Mesothelial cell of epicardium (in vitro differentiated cells): Measurements from ENCODE around the gene MAD1L1. TPM values are rescaled to one million over a fixed set of nuclear protein-coding genes. Genes with fewer than 3 reads are reported as not detected.

Experiments used
- DNase-seq, 2 experiments: peaks; one replicate each; pipeline ENCODE4 v3.0.0; 2021; ENCODE audit warnings: low spot score in 2 of 2; ENCODE audit not compliant: unreplicated experiment in 2 of 2
- H3K27ac Mint-ChIP-seq: 2 replicates; pipeline ENCODE4 v1.8.0; 2021; ENCODE audit warnings: mixed read lengths
- H3K27me3 Mint-ChIP-seq: 2 replicates; pipeline ENCODE4 v1.8.0; 2021; ENCODE audit warnings: low read depth, mixed read lengths
- H3K36me3 Mint-ChIP-seq: 2 replicates; pipeline ENCODE4 v1.8.0; 2021; ENCODE audit warnings: mixed read lengths
- H3K4me1 Mint-ChIP-seq: 2 replicates; pipeline ENCODE4 v1.8.0; 2021; ENCODE audit warnings: mixed read lengths
- H3K4me3 Mint-ChIP-seq: 2 replicates; pipeline ENCODE4 v1.8.0; 2021; ENCODE audit warnings: mild to moderate bottlenecking, moderate library complexity, mixed read lengths
- H3K9me3 Mint-ChIP-seq: 2 replicates; pipeline ENCODE4 v1.8.0; 2021; ENCODE audit warnings: mixed read lengths
- CTCF ChIP-seq: fragments of 200-600 bp; sonication (generic); IDR thresholded peaks from one replicate; pipeline ENCODE4 v1.5.0; 2021; ENCODE audit warnings: antibody characterized with exemption; ENCODE audit not compliant: unreplicated experiment
- total RNA-seq: library from RNA; stranded (reverse); gene quantifications from 3 replicates; pipeline ENCODE4 v1.2.1, GENCODE V29; 2021

MAD1L1 gene
- total RNA-seq, 1 donor from 2014 or later: 45.0 TPM

DNA sequence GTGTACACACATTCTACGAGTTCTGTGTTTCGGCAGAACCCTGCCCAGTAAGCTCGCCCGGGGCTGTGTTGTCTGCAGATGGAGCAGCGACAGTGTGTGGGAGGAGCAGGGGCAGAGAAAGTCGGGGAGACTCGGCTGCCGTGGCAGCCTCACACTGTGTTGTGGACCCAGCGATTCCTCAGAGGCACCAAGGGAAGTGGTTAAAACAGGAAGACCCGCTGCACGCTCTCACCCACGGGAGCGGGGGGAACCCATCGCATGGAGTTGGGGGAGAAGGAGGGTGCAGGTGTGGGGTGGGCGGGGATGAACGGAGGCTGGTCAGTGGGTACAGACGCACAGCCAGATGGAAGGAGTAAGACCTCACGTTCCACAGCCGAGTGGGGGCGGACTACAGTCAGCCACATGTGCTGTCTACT lies 312.5 kb downstream of the MAD1L1 start:
- peaks cover 14% of the 10 kb centered on the region for H3K36me3 Mint-ChIP-seq
- no peak for TF ChIP-seq CTCF
- no peak overlapping the region for H3K4me3 Mint-ChIP-seq
- H3K27ac Mint-ChIP-seq: no peak overlapping the region
- peaks cover 6% of the 10 kb centered on the region for H3K4me1 Mint-ChIP-seq
- no peak for DNase-seq
- peaks cover 8% of the 10 kb centered on the region for H3K9me3 Mint-ChIP-seq
- H3K27me3 Mint-ChIP-seq: no peaks in the 10 kb centered on the region

GRCh38 chr7:1919539-1920265 lies 313.0 kb downstream of the MAD1L1 start:
- peaks cover 6% of the 10 kb centered on the region for H3K4me1 Mint-ChIP-seq
- no peak for TF ChIP-seq CTCF
- no peak overlapping the region for H3K4me3 Mint-ChIP-seq
- H3K27me3 Mint-ChIP-seq: no peaks in the 10 kb centered on the region
- H3K9me3 Mint-ChIP-seq: peaks cover 3% of the 10 kb centered on the region
- peaks cover 14% of the 10 kb centered on the region for H3K36me3 Mint-ChIP-seq
- no peak for DNase-seq
- H3K27ac Mint-ChIP-seq: no peak overlapping the region

DNA sequence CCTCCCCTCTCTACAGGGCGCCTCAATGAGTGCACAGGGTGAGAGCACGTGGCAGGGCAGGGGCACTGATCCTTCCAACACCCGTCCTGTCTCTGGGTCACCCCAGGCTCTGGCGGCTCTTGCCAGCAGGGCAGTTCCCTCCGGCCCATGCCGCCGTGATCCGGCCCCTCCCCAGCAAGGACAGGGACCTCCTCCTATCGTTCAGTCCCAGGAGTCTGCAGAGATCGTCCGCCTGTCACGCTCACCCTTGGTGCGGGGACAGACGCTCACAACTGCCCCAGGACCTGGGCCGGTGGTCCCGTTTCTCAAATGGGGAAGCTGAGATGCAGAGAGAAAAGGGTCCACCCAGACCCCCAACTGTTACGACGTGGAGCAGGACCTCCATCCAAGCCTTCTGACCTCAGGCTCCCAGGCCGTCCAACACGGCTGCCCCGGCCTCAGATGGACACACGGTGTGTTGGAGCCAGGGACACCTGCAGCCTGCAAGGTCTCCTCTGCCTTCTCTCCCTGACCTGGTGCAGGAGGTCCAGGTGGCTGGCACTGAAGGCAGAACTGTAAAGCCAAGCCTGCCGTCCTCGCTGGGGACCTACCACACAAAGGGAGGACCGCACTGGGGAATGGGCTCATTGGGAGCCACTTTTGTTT lies 313.7 kb downstream of the MAD1L1 start:
- Mint-ChIP-seq H3K4me3 (no peak overlapping the region), H3K4me1 (peaks cover 8% of the 10 kb centered on the region), H3K27ac (no peak overlapping the region), H3K27me3 (no peaks in the 10 kb centered on the region), H3K9me3 (no peaks in the 10 kb centered on the region), H3K36me3 (peaks cover 8% of the 10 kb centered on the region)
- no peak for DNase-seq
- no peak for TF ChIP-seq CTCF

- no peak overlapping the region for H3K4me3 Mint-ChIP-seq
- H3K9me3 Mint-ChIP-seq: no peaks in the 10 kb centered on the region
- no peaks in the 10 kb centered on the region for H3K27me3 Mint-ChIP-seq
- H3K27ac Mint-ChIP-seq: no peak overlapping the region
- peaks cover 6% of the 10 kb centered on the region for H3K36me3 Mint-ChIP-seq
- no peak for TF ChIP-seq CTCF
- no peak for DNase-seq
- H3K4me1 Mint-ChIP-seq: peaks cover 16% of the 10 kb centered on the region
Measured at GRCh38 chr7:1918063-1918645, 314.6 kb downstream of the MAD1L1 start.

GRCh38 chr7:1917221-1918062 lies 315.3 kb downstream of the MAD1L1 start:
- H3K27ac Mint-ChIP-seq: no peak overlapping the region

More at GRCh38 chr7:1917221-1918062, 315.3 kb downstream of the MAD1L1 start:
- Mint-ChIP-seq H3K36me3 (peaks cover 3% of the 10 kb centered on the region), H3K9me3 (no peaks in the 10 kb centered on the region), H3K27me3 (no peaks in the 10 kb centered on the region), H3K4me3 (no peak overlapping the region), H3K4me1 (peaks cover 23% of the 10 kb centered on the region)
- no peak for TF ChIP-seq CTCF
- DNase-seq: no peak
